A549 (cell line): ENCODE results near the gene DCAF7.

Experiments
- CBX2 ChIP-seq: fragments of 200-600 bp; sonication (generic); IDR thresholded peaks from 2 replicates; pipeline ENCODE4 v1.6.1; 2016; ENCODE audit warnings: low read depth, mild to moderate bottlenecking, borderline replicate concordance
- CEBPB ChIP-seq, 2 experiments: fragments of >200 bp in 1 of 2; sonication (Bioruptor Twin) in 1 of 2; formaldehyde crosslinking in 1 of 2; IDR thresholded peaks; 2 replicates each; pipeline ENCODE4 v1.6.1; 2012 to 2016
- CHD2 ChIP-seq: fragments of 150-350 bp; IDR thresholded peaks from 2 replicates; pipeline ENCODE4 v1.6.1; 2014; ENCODE audit warnings: low read length; ENCODE audit not compliant: partially characterized antibody
- EP300 ChIP-seq, 2 experiments: fragments of >200 bp; sonication (Bioruptor Twin); formaldehyde crosslinking; IDR thresholded peaks; 2 replicates in 1 of 2; 3 replicates in 1 of 2; pipeline ENCODE4 v1.6.1; 2016 to 2017
- FOSL2 ChIP-seq, 2 experiments: fragments of 450-650 bp in 1 of 2; fragments of >200 bp in 1 of 2; sonication (Bioruptor Twin) in 1 of 2; formaldehyde crosslinking; IDR thresholded peaks; 2 replicates each; pipeline versions ENCODE4 v1.5.0 to v1.6.1; 2016 to 2020; ENCODE audit warnings: mild to moderate bottlenecking in 1 of 2, moderate library complexity in 1 of 2
- MAFK ChIP-seq: fragments of 450-650 bp; IDR thresholded peaks from 2 replicates; pipeline ENCODE4 v1.6.1; 2014; ENCODE audit not compliant: partially characterized antibody
- POLR2A ChIP-seq: IDR thresholded peaks from 2 replicates; pipeline ENCODE4 v1.6.1; 2012; ENCODE audit warnings: mild to moderate bottlenecking, low read length
- POLR2AphosphoS2 ChIP-seq: conservative IDR thresholded peaks from 2 replicates; pipeline ENCODE4 v1.6.1; 2012; ENCODE audit warnings: low read length, improper control_type of control experiment, inconsistent platforms
- RCOR1 ChIP-seq: fragments of 150-350 bp; IDR thresholded peaks from 2 replicates; pipeline ENCODE4 v1.6.1; 2014; ENCODE audit warnings: antibody characterized with exemption, low read length, low read depth
- SREBF2 ChIP-seq: fragments of 450-650 bp; IDR thresholded peaks from 2 replicates; pipeline ENCODE4 v1.6.1; 2014; ENCODE audit warnings: mild to moderate bottlenecking, moderate library complexity
- ZFP36 ChIP-seq: fragments of 450-650 bp; IDR thresholded peaks from 2 replicates; pipeline ENCODE4 v1.6.1; 2014; ENCODE audit warnings: borderline replicate concordance; ENCODE audit not compliant: partially characterized antibody
- TF ChIP-seq, protein P1 (sequence below): fragments of >200 bp; sonication (Bioruptor Twin); formaldehyde crosslinking; IDR thresholded peaks from 3 replicates; pipeline ENCODE4 v1.5.1; 2016
- TF ChIP-seq, protein P2 (sequence below): fragments of 150-350 bp; IDR thresholded peaks from 2 replicates; pipeline ENCODE4 v1.6.1; 2014; ENCODE audit warnings: low read depth, mild to moderate bottlenecking, low read length
- TF ChIP-seq, protein P3 (sequence below): IDR thresholded peaks from 2 replicates; pipeline ENCODE4 v1.6.1; 2012

DNA sequence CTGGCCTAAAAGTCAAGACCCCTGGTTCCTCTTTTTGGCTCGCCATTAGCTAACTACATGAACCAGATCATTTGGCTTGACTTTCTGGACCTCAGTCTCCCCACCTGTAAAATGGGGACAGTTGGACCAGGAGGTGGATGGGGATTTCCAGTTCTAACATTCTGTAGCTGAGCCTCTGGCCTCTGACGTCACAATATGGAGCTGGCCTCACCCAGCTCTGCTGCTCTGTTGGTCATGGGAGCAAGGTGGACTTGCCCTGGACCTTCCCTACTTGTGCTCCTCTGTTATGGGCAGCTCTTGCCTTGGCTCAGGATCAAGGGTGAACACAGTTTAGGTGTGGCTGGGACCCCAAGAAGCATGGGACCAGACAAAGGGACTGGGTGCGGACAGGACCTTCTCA, 43.6 kb upstream of the DCAF7 start:
- TF ChIP-seq, protein P1, sequence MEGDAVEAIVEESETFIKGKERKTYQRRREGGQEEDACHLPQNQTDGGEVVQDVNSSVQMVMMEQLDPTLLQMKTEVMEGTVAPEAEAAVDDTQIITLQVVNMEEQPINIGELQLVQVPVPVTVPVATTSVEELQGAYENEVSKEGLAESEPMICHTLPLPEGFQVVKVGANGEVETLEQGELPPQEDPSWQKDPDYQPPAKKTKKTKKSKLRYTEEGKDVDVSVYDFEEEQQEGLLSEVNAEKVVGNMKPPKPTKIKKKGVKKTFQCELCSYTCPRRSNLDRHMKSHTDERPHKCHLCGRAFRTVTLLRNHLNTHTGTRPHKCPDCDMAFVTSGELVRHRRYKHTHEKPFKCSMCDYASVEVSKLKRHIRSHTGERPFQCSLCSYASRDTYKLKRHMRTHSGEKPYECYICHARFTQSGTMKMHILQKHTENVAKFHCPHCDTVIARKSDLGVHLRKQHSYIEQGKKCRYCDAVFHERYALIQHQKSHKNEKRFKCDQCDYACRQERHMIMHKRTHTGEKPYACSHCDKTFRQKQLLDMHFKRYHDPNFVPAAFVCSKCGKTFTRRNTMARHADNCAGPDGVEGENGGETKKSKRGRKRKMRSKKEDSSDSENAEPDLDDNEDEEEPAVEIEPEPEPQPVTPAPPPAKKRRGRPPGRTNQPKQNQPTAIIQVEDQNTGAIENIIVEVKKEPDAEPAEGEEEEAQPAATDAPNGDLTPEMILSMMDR = no peak
- TF ChIP-seq MAFK = no peak
- TF ChIP-seq POLR2AphosphoS2 = no peak
- TF ChIP-seq FOSL2 (IDR thresholded peaks at IDR 0.05) = no peak
- no peak for TF ChIP-seq FOSL2 (CRISPR knock-in tag; IDR thresholded peaks at IDR 0.05)
- TF ChIP-seq, protein P2, sequence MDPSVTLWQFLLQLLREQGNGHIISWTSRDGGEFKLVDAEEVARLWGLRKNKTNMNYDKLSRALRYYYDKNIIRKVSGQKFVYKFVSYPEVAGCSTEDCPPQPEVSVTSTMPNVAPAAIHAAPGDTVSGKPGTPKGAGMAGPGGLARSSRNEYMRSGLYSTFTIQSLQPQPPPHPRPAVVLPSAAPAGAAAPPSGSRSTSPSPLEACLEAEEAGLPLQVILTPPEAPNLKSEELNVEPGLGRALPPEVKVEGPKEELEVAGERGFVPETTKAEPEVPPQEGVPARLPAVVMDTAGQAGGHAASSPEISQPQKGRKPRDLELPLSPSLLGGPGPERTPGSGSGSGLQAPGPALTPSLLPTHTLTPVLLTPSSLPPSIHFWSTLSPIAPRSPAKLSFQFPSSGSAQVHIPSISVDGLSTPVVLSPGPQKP = no peak
- no peak for TF ChIP-seq SREBF2
- no peak for TF ChIP-seq CBX2
- TF ChIP-seq EP300 (IDR thresholded peaks at IDR 0.05) = no peak
- TF ChIP-seq CHD2 = no peak
- TF ChIP-seq POLR2A = no peak
- TF ChIP-seq, protein P3, sequence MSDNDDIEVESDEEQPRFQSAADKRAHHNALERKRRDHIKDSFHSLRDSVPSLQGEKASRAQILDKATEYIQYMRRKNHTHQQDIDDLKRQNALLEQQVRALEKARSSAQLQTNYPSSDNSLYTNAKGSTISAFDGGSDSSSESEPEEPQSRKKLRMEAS = no peak
- TF ChIP-seq ZFP36 = no peak
- no peak for TF ChIP-seq RCOR1
- no peak for TF ChIP-seq CEBPB (IDR thresholded peaks at IDR 0.05)
